GM12873 (cell line): ENCODE measurements around the gene SMTN.

Experiments used
- CTCF ChIP-seq: IDR thresholded peaks from 2 replicates; pipeline ENCODE4 v1.5.1; 2012; ENCODE audit warnings: low read depth, mild to moderate bottlenecking, moderate library complexity, low read length, control low read depth; ENCODE audit not compliant: insufficient read depth; ENCODE audit errors: missing control alignments

The SMTN gene

GRCh38 chr22:31153357-31153756 is 72.2 kb downstream of the SMTN start:
- TF ChIP-seq CTCF: no peak
